Type B pancreatic cell (in vitro differentiated cells): Measurements from ENCODE around the gene AQP9. TPM values are rescaled to one million over a fixed set of nuclear protein-coding genes. Genes with fewer than 3 reads are reported as not detected.

Experiments
- DNase-seq: peaks from one replicate; pipeline ENCODE4 v3.0.0; 2021; ENCODE audit warnings: mixed read lengths; ENCODE audit not compliant: unreplicated experiment; ENCODE audit errors: extremely low spot score
- H3K27ac Mint-ChIP-seq: 2 replicates; pipeline ENCODE4 v1.8.0; 2021; ENCODE audit warnings: mild to moderate bottlenecking, mixed read lengths
- H3K27me3 Mint-ChIP-seq: 2 replicates; pipeline ENCODE4 v1.8.0; 2021; ENCODE audit warnings: mixed read lengths
- H3K36me3 Mint-ChIP-seq: 2 replicates; pipeline ENCODE4 v1.8.0; 2021; ENCODE audit warnings: mixed read lengths
- H3K4me1 Mint-ChIP-seq: one replicate; pipeline ENCODE4 v1.8.0; 2021; ENCODE audit warnings: mixed read lengths; ENCODE audit not compliant: unreplicated experiment
- H3K4me3 Mint-ChIP-seq: 2 replicates; pipeline ENCODE4 v1.8.0; 2021; ENCODE audit warnings: mild to moderate bottlenecking, mixed read lengths
- H3K9me3 Mint-ChIP-seq: 2 replicates; pipeline ENCODE4 v1.8.0; 2021; ENCODE audit warnings: mixed read lengths
- CTCF ChIP-seq: fragments of 200-600 bp; sonication (generic); conservative IDR thresholded peaks from 2 replicates; pipeline ENCODE4 v1.5.0; 2021; ENCODE audit warnings: antibody characterized with exemption, mild to moderate bottlenecking
- total RNA-seq: library from RNA; stranded (reverse); gene quantifications from 2 replicates; pipeline ENCODE4 v1.2.1, GENCODE V29; 2021; ENCODE audit warnings: low replicate concordance

The AQP9 gene
- total RNA-seq, 1 donor from 2014 or later, result not detected

- H3K9me3 Mint-ChIP-seq, result no peaks in the 10 kb centered on the region
- no peak overlapping the region for H3K4me3 Mint-ChIP-seq
- no peak overlapping the region for H3K27ac Mint-ChIP-seq
- TF ChIP-seq CTCF, result no peak
- H3K27me3 Mint-ChIP-seq, result peaks cover 23% of the 10 kb centered on the region
- H3K36me3 Mint-ChIP-seq, result no peaks in the 10 kb centered on the region
- H3K4me1 Mint-ChIP-seq, result peaks cover 17% of the 10 kb centered on the region
- DNase-seq, result no peak
These were observed 23.3 kb downstream of the AQP9 start for GRCh38 chr15:58161436-58161930.

- peaks cover 31% of the 10 kb centered on the region for H3K27me3 Mint-ChIP-seq
- H3K9me3 Mint-ChIP-seq, result no peaks in the 10 kb centered on the region
- H3K4me3 Mint-ChIP-seq, result no peak overlapping the region
- no peak for TF ChIP-seq CTCF
- H3K4me1 Mint-ChIP-seq, result peaks cover 17% of the 10 kb centered on the region
- H3K36me3 Mint-ChIP-seq, result no peaks in the 10 kb centered on the region
- H3K27ac Mint-ChIP-seq, result no peak overlapping the region
- no peak for DNase-seq
These were observed 25.8 kb downstream of the AQP9 start for GRCh38 chr15:58163985-58164384.

GRCh38 chr15:58164926-58165325 is 26.7 kb downstream of the AQP9 start:
- DNase-seq, result no peak
- Mint-ChIP-seq H3K27me3 (peaks cover 31% of the 10 kb centered on the region), H3K27ac (no peak overlapping the region), H3K4me1 (peaks cover 10% of the 10 kb centered on the region), H3K4me3 (no peak overlapping the region), H3K36me3 (no peaks in the 10 kb centered on the region), H3K9me3 (no peaks in the 10 kb centered on the region)
- no peak for TF ChIP-seq CTCF

GRCh38 chr15:58165661-58166060 is 27.5 kb downstream of the AQP9 start:
- no peaks in the 10 kb centered on the region for H3K9me3 Mint-ChIP-seq

GRCh38 chr15:58167095-58167691 is 29.0 kb downstream of the AQP9 start:
- H3K27me3 Mint-ChIP-seq, result peaks cover 26% of the 10 kb centered on the region
- H3K27ac Mint-ChIP-seq, result no peak overlapping the region
- TF ChIP-seq CTCF, result no peak
- no peak overlapping the region for H3K4me3 Mint-ChIP-seq
- H3K9me3 Mint-ChIP-seq, result no peaks in the 10 kb centered on the region
- no peaks in the 10 kb centered on the region for H3K36me3 Mint-ChIP-seq
- no peak for DNase-seq
- peaks cover 5% of the 10 kb centered on the region for H3K4me1 Mint-ChIP-seq

More at GRCh38 chr15:58165661-58166060, 27.5 kb downstream of the AQP9 start:
- no peak overlapping the region for H3K27ac Mint-ChIP-seq
- no peak for TF ChIP-seq CTCF
- H3K4me1 Mint-ChIP-seq, result peaks cover 11% of the 10 kb centered on the region
- no peak overlapping the region for H3K4me3 Mint-ChIP-seq
- peaks cover 29% of the 10 kb centered on the region for H3K27me3 Mint-ChIP-seq
- H3K36me3 Mint-ChIP-seq, result no peaks in the 10 kb centered on the region
- no peak for DNase-seq
